ENCODE data around the gene ANGPTL2.

ANGPTL2 gene

DNA sequence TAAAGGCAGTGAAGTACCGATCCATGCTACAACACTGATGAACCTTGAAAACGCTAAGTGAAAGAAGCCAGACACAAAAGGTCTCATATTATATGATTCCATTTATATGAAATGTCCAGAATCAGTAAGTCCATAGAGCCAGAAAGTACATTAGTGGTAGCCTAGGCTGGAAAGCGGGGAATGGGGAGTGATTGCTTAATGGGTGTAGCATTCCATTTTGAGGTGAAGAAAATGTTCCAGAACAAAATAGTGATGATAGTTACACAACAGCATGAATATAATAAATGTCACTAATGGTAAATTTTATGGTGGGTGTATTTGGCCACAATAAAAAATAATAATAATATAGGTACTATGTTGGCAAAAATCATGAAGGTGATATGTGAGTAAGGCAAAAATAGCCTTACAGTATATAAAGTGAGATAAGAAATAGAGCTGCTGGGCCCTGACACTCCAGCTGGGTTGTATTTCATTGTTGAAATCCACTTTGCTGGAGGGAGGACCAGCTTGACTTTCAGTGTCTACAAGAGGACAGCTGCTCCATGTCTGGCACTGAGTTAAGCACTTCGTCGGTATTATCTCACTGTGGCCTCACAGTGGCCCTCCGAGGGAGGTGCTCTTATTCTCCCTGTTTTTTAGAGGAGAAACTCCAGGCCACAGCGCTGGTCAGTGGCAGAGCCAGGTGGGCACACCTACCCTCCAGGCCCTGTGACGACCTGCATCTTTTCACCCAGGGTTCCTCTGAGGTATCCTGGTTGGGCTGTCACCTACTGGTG lies 22.4 kb upstream of the ANGPTL2 start:
- no peak for DNase-seq (ENCODE audit: low read depth)
- TF ChIP-seq CTCF (IDR thresholded peaks at IDR 0.05; ENCODE audit: insufficient read depth, low read depth, low read length, missing control alignments) = no peak
- H3K4me3 ChIP-seq (ENCODE audit: low read length) = no peak overlapping the region

GRCh38 chr9:127143920-127144465 lies 21.6 kb upstream of the ANGPTL2 start:
- DNase-seq (ENCODE audit: low read depth) = no peak
- no peak overlapping the region for H3K4me3 ChIP-seq (ENCODE audit: low read length)
- no peak for TF ChIP-seq CTCF (IDR thresholded peaks at IDR 0.05; ENCODE audit: insufficient read depth, low read depth, low read length, missing control alignments)

- H3K4me3 ChIP-seq (ENCODE audit: low read length) = no peak overlapping the region
- no peak for DNase-seq (ENCODE audit: low read depth)
- TF ChIP-seq CTCF (IDR thresholded peaks at IDR 0.05; ENCODE audit: insufficient read depth, low read depth, low read length, missing control alignments) = no peak
Observed at GRCh38 chr9:127142931-127143464, 20.6 kb upstream of the ANGPTL2 start.

DNA sequence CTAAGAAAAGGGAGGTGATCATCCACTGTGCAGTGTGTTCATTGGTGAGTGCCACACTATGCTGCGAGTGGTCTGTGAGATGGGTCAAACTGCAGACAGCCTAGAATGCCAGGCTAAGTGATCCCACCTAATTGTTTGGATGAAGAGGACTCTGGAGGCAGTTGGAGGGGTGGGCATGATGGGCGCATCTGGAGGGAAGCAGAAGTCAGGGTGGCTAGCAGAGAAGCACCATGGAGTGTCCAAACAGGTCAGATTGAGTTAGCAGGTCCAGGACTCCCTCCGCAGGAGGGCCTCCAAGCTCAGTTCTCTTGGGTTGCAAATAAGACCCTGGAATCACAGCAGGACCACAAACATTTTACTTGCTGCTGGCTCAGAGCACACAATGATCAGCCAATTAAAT lies 19.9 kb upstream of the ANGPTL2 start:
- TF ChIP-seq CTCF (IDR thresholded peaks at IDR 0.05; ENCODE audit: insufficient read depth, low read depth, low read length, missing control alignments) = no peak
- no peak for DNase-seq (ENCODE audit: low read depth)
- no peak overlapping the region for H3K4me3 ChIP-seq (ENCODE audit: low read length)

- H3K4me3 ChIP-seq (ENCODE audit: low read length) = no peak overlapping the region
- no peak for TF ChIP-seq CTCF (IDR thresholded peaks at IDR 0.05; ENCODE audit: insufficient read depth, low read depth, low read length, missing control alignments)
Observed at GRCh38 chr9:127140842-127141675, 18.6 kb upstream of the ANGPTL2 start.

DNA sequence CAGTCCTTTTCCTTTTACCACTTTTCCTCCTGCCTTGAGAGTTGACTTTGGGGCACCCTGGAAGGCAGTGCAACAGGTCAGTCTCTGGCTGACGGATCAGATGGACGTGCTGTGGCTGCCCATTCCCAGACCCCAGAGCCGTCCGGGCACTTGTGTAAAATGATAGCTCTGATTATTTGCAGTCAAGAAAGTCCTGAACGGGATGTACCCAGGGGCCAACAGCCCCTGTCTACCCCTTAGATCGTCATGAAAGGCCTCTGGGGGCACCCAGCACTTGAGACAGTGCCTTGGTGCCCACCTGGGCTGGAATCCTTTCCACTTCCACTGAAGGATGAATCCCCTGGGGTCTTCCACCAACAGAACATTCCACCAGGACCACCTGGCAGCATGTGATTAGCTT lies 17.7 kb upstream of the ANGPTL2 start:
- H3K4me3 ChIP-seq (ENCODE audit: low read length) = no peak overlapping the region
- no peak for TF ChIP-seq CTCF (IDR thresholded peaks at IDR 0.05; ENCODE audit: insufficient read depth, low read depth, low read length, missing control alignments)
- no peak for DNase-seq (ENCODE audit: low read depth)

More at GRCh38 chr9:127140842-127141675, 18.6 kb upstream of the ANGPTL2 start:
- no peak for DNase-seq (ENCODE audit: low read depth)
